ENCODE measurements around the gene NUP205.

NUP205 gene

GRCh38 chr7:135681762-135682161 lies 124.0 kb downstream of the NUP205 start:
- Histone ChIP-seq H3K9me3 (no peaks in the 10 kb centered on the region), H3K27me3 (no peaks in the 10 kb centered on the region), H3K36me3 (peaks cover 5 to 8% (median 8%) of the 10 kb centered on the region in 3 donors), H3K4me3 (no peak overlapping the region), H3K27ac (peak overlapping the region in 1 of 2 donors; percentile 21), H3K4me1 (peaks cover 0 to 34% (median 23%) of the 10 kb centered on the region in 4 donors)
- DNase-seq: no peak
- intact Hi-C loops (cut with DNase I; ENCODE audit: low total_unique reads): no loop called here
- no peak for TF ChIP-seq CTCF (IDR thresholded peaks at IDR 0.05)

- H3K27ac ChIP-seq: peak overlapping the region in 1 of 2 donors; percentile 21
- DNase-seq: no peak
Observed at GRCh38 chr7:135682191-135682590, 124.5 kb downstream of the NUP205 start.

GRCh38 chr7:135683609-135684008 lies 125.9 kb downstream of the NUP205 start:
- no peak overlapping the region for H3K27ac ChIP-seq
- no peak overlapping the region for H3K4me3 ChIP-seq
- no peak for TF ChIP-seq CTCF (IDR thresholded peaks at IDR 0.05)
- intact Hi-C loops (cut with DNase I; ENCODE audit: low total_unique reads): no loop called here
- peaks cover 0 to 27% (median 19%) of the 10 kb centered on the region in 4 donors for H3K4me1 ChIP-seq
- H3K36me3 ChIP-seq: peaks cover 0 to 13% (median 7%) of the 10 kb centered on the region in 3 donors
- no peaks in the 10 kb centered on the region for H3K9me3 ChIP-seq
- no peaks in the 10 kb centered on the region for H3K27me3 ChIP-seq
- no peak for DNase-seq

More at GRCh38 chr7:135682191-135682590, 124.5 kb downstream of the NUP205 start:
- H3K4me1 ChIP-seq: peaks cover 0 to 34% (median 23%) of the 10 kb centered on the region in 4 donors
- intact Hi-C loops (cut with DNase I; ENCODE audit: low total_unique reads): no loop called here
- TF ChIP-seq CTCF (IDR thresholded peaks at IDR 0.05): no peak
- no peaks in the 10 kb centered on the region for H3K27me3 ChIP-seq
- H3K9me3 ChIP-seq: no peaks in the 10 kb centered on the region
- peaks cover 5 to 11% (median 6%) of the 10 kb centered on the region in 3 donors for H3K36me3 ChIP-seq
- H3K4me3 ChIP-seq: no peak overlapping the region

- intact Hi-C loops (cut with DNase I; ENCODE audit: low total_unique reads): no loop called here
- H3K27ac ChIP-seq: no peak overlapping the region
- no peak for TF ChIP-seq CTCF (IDR thresholded peaks at IDR 0.05)
- H3K4me1 ChIP-seq: peaks cover 0 to 27% (median 16%) of the 10 kb centered on the region in 4 donors
- no peak overlapping the region for H3K4me3 ChIP-seq
- H3K36me3 ChIP-seq: peaks cover 4 to 13% (median 7%) of the 10 kb centered on the region in 3 donors
- no peaks in the 10 kb centered on the region for H3K27me3 ChIP-seq
- DNase-seq: no peak
- H3K9me3 ChIP-seq: no peaks in the 10 kb centered on the region
Observed at GRCh38 chr7:135684136-135684535, 126.4 kb downstream of the NUP205 start.

- no peak for TF ChIP-seq CTCF (IDR thresholded peaks at IDR 0.05)
- DNase-seq: no peak
- Histone ChIP-seq H3K4me3 (no peak overlapping the region), H3K4me1 (peaks cover 0 to 22% (median 16%) of the 10 kb centered on the region in 4 donors), H3K27me3 (no peaks in the 10 kb centered on the region), H3K27ac (no peak overlapping the region), H3K36me3 (peaks cover 9 to 13% (median 10%) of the 10 kb centered on the region in 3 donors), H3K9me3 (no peaks in the 10 kb centered on the region)
- intact Hi-C loops (cut with DNase I; ENCODE audit: low total_unique reads): no loop called here
Observed at GRCh38 chr7:135684699-135685098, 127.0 kb downstream of the NUP205 start.

All from tibial artery (tissue), 4 donors.